A549 (cell line): ENCODE data around the gene HTRA2. TPM values are rescaled to one million over a fixed set of nuclear protein-coding genes. Genes with fewer than 3 reads are reported as not detected.
A peak's percentile ranks its signal among the peaks of the same experiment; 100 is the strongest.

Experiments
- ATAC-seq, 2 experiments: fragments of 200-7000 bp in 1 of 2; fragments of >200 bp in 1 of 2; cut with Nextera tagmentation in 1 of 2; cut with Tn5 transposase in 1 of 2; 3 replicates each; pipeline versions ENCODE4 v1.8.0 to v1.9.1; 2018 to 2020; ENCODE audit warnings: mild to moderate bottlenecking in 1 of 2, moderate library complexity in 1 of 2
- CTCF ChIA-PET: fragments of 300-600 bp; sonication (Branson Sonifier 250); formaldehyde crosslinking; extraction: SDS; loops from one replicate; lab custom pipeline; 2021; ENCODE audit warnings: antibody characterized with exemption, inconsistent platforms; lab: Yijun Ruan, JAX
- POLR2A ChIA-PET: fragments of 350-600 bp; formaldehyde crosslinking; extraction: SDS; loops from one replicate; lab custom pipeline; 2021; ENCODE audit warnings: antibody characterized with exemption, inconsistent platforms; lab: Yijun Ruan, JAX
- DNase-seq, 2 experiments: peaks; one replicate each; pipeline versions ENCODE4 v3.0.0 to v3.0.0-alpha.2; 2011 to 2016; ENCODE audit warnings: low read depth in 1 of 2, low spot score in 1 of 2
- FAIRE-seq: peaks from 2 replicates; lab custom pipeline; 2011; peaks lifted over from hg19 to GRCh38; lab: Jason Lieb, UNC
- H3K27ac ChIP-seq, 2 experiments: fragments of >200 bp; sonication (Bioruptor Twin); formaldehyde crosslinking; 3 replicates each; pipeline ENCODE4 v1.5.1; 2016 to 2017
- H3K4me1 ChIP-seq: fragments of >200 bp; sonication (Bioruptor Twin); formaldehyde crosslinking; 3 replicates; pipeline ENCODE4 v1.6.1; 2016
- H3K4me2 ChIP-seq: fragments of >200 bp; sonication (Bioruptor Twin); formaldehyde crosslinking; 3 replicates; pipeline ENCODE4 v1.6.1; 2016
- H3K4me3 ChIP-seq: fragments of >200 bp; sonication (Bioruptor Twin); formaldehyde crosslinking; 3 replicates; pipeline ENCODE4 v1.5.1; 2016
- H3K9me3 ChIP-seq: fragments of >200 bp; sonication (Bioruptor Twin); formaldehyde crosslinking; 3 replicates; pipeline ENCODE4 v1.6.1; 2016
- BCL3 ChIP-seq: fragments of >200 bp; sonication (Bioruptor Twin); formaldehyde crosslinking; IDR thresholded peaks from 3 replicates; pipeline ENCODE4 v1.6.1; 2016
- BHLHE40 ChIP-seq: IDR thresholded peaks from 2 replicates; pipeline ENCODE4 v1.6.1; 2012; ENCODE audit warnings: low read depth, low read length, inconsistent platforms
- CTCF ChIP-seq: fragments of >200 bp; sonication (Bioruptor Twin); formaldehyde crosslinking; IDR thresholded peaks from 3 replicates; pipeline ENCODE4 v1.5.1; 2016
- EHMT2 ChIP-seq: fragments of 200-600 bp; sonication (generic); IDR thresholded peaks from 2 replicates; pipeline ENCODE4 v1.6.1; 2016; ENCODE audit warnings: antibody characterized with exemption, low read depth, mild to moderate bottlenecking, moderate library complexity
- FOSL2 ChIP-seq, 2 experiments: fragments of 450-650 bp in 1 of 2; fragments of >200 bp in 1 of 2; sonication (Bioruptor Twin) in 1 of 2; formaldehyde crosslinking; IDR thresholded peaks; 2 replicates each; pipeline versions ENCODE4 v1.5.0 to v1.6.1; 2016 to 2020; ENCODE audit warnings: mild to moderate bottlenecking in 1 of 2, moderate library complexity in 1 of 2
- HOXB5 ChIP-seq: fragments of 250-450 bp; sonication (Bioruptor Pico); IDR thresholded peaks from 2 replicates; pipeline ENCODE4 v1.5.0; 2020; ENCODE audit warnings: mild to moderate bottlenecking, moderate library complexity
- JUNB ChIP-seq: fragments of >200 bp; sonication (Bioruptor Twin); formaldehyde crosslinking; IDR thresholded peaks from 2 replicates; pipeline ENCODE4 v1.6.1; 2016
- KDM1A ChIP-seq: fragments of 200-600 bp; sonication (generic); IDR thresholded peaks from 2 replicates; pipeline ENCODE4 v1.6.1; 2016; ENCODE audit warnings: low read depth, mild to moderate bottlenecking
- KDM5A ChIP-seq: fragments of 200-600 bp; sonication (generic); IDR thresholded peaks from 2 replicates; pipeline ENCODE4 v1.6.1; 2016; ENCODE audit warnings: antibody characterized with exemption, mild to moderate bottlenecking
- PBX3 ChIP-seq: IDR thresholded peaks from 2 replicates; pipeline ENCODE4 v1.6.1; 2012
- POLR2A ChIP-seq: IDR thresholded peaks from 2 replicates; pipeline ENCODE4 v1.6.1; 2012; ENCODE audit warnings: mild to moderate bottlenecking, low read length
- POLR2AphosphoS2 ChIP-seq: conservative IDR thresholded peaks from 2 replicates; pipeline ENCODE4 v1.6.1; 2012; ENCODE audit warnings: low read length, improper control_type of control experiment, inconsistent platforms
- RARB ChIP-seq: fragments of 250-450 bp; sonication (Bioruptor Pico); IDR thresholded peaks from 2 replicates; pipeline ENCODE4 v1.8.0; 2021; ENCODE audit warnings: mild to moderate bottlenecking, moderate library complexity
- RFX5 ChIP-seq: fragments of 450-650 bp; IDR thresholded peaks from 2 replicates; pipeline ENCODE4 v1.7.1; 2014; ENCODE audit warnings: antibody characterized with exemption, mild to moderate bottlenecking, moderate library complexity
- SMC3 ChIP-seq: fragments of >200 bp; sonication (Bioruptor Twin); formaldehyde crosslinking; IDR thresholded peaks from 3 replicates; pipeline ENCODE4 v1.6.1; 2018; ENCODE audit warnings: inconsistent platforms
- SREBF2 ChIP-seq: fragments of 450-650 bp; IDR thresholded peaks from 2 replicates; pipeline ENCODE4 v1.6.1; 2014; ENCODE audit warnings: mild to moderate bottlenecking, moderate library complexity
- TFCP2L1 ChIP-seq: fragments of 250-450 bp; sonication (Bioruptor Pico); IDR thresholded peaks from 2 replicates; pipeline ENCODE4 v1.5.0; 2021; ENCODE audit warnings: mild to moderate bottlenecking
- ZFP36 ChIP-seq: fragments of 450-650 bp; IDR thresholded peaks from 2 replicates; pipeline ENCODE4 v1.6.1; 2014; ENCODE audit warnings: borderline replicate concordance; ENCODE audit not compliant: partially characterized antibody
- ZSCAN20 ChIP-seq: fragments of 250-450 bp; sonication (Bioruptor Pico); IDR thresholded peaks from 2 replicates; pipeline ENCODE4 v1.8.0; 2022; ENCODE audit warnings: mild to moderate bottlenecking, moderate library complexity
- WGBS: methylation state at CpG from one replicate; pipeline ENCODE4 v1.1.6; 2017; ENCODE audit errors: missing lambda C conversion rate; 5-methylcytosine and 5-hydroxymethylcytosine counted together
- polyA plus RNA-seq, 4 experiments: library from polyadenylated mRNA; depleted of rRNA in 3 of 4; stranded (reverse); fragments of >200 nt; fragmentation: RNase III in 1 of 4; extraction: RNeasy Plus Mini Kit Qiagen cat#74134 plus additional on column Dnase treatment in 1 of 4; gene quantifications; 2 replicates in 3 of 4; 3 replicates in 1 of 4; pipeline ENCODE4 v1.2.3, GENCODE V29; 2011 to 2017
- TF ChIP-seq, protein P1 (sequence below): fragments of 250-450 bp; sonication (Bioruptor Pico); IDR thresholded peaks from 2 replicates; pipeline ENCODE4 v1.5.0; 2020; ENCODE audit warnings: low read depth, mild to moderate bottlenecking, moderate library complexity
- TF ChIP-seq, protein P2 (sequence below): IDR thresholded peaks from 2 replicates; pipeline ENCODE4 v1.6.1; 2012

Gene HTRA2
- polyA plus RNA-seq, 2 of the 4 experiments (the other 2 are of a cell fraction): 28.7 to 36.5 TPM

DNA sequence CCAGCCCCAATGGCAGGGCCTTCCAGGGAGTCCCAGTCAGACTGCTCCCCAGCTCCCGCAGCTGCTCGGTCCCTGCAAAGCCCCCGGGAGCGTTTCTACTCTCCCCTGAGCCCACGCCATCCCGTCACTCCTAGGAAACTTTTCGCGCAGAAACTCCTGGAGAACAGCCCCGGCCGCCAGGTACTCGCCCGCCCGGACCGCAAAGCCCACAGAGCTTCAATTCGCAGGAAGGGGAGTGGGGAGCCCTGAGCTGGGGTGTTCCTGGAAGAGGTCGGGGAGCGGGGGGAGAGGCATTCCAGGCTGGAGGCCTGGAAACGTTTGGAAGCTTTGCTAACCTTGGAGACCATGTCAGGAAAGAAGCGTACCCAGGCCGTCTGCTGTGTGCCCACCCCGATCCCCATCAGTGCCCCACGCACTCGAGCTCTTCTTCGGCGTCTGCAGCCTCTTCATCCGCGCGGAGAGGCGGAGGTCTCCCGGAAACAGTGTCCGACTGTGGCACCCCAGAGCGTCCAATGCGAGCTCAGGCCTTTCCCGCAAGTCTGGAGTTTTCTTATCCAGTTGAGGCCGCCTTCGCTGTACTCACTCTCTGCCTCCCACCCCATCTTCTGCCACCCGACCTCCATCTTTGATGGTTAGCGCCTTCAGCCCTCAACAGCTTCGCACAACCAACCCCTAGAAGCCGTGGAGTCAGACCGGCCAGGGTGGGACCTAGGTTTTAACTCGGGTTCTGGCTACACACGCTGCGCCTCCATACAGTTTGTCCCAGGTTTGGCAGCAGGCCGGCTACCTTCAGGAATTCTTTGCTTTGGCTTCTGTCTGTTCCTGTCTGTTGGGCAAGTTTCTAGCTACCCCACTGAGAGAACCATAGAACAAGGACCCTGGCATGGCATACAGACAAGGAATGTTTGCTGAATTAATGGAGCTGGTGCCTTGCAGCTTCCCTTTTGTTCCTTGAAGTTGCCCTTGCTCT, 25.9 kb upstream of the HTRA2 start:
- TF ChIP-seq HOXB5 (CRISPR knock-in tag) (0 out of 2 replicates have a peak, but pooled peaks have one; percentile 0), RARB (CRISPR knock-in tag) (no peak), CTCF (no peak), POLR2A (0 out of 2 replicates have a peak, but pooled peaks have one; percentile 13)
- ChIA-PET CTCF (interaction anchor here (1.0 to 15.5 kb wide), 8 partner anchors 16 to 112 kb away, joined by 3 to 184 read pairs (median 4); partner anchors contain the start of genes AUP1, C2orf81, CCDC142 and HTRA2), POLR2A (interaction anchor here (0.7 to 1.8 kb wide), 5 partner anchors 11 to 46 kb away, joined by 3 to 11 read pairs (median 5); partner anchors contain the start of genes CCDC142, HTRA2, TTC31 and WBP1)
- FAIRE-seq (no peak), ATAC-seq (no peak), DNase-seq (no peak)
- H3K27ac ChIP-seq: peak overlapping the region; percentile 83 to 96
- no peaks in the 10 kb centered on the region for H3K9me3 ChIP-seq
- H3K4me1 ChIP-seq: peaks cover 33% of the 10 kb centered on the region
- H3K4me3 ChIP-seq: peak overlapping the region; percentile 54
- 91% methylated on average over 45 of the region's 45 CpGs for WGBS
- peak overlapping the region; percentile 72 for H3K4me2 ChIP-seq

GRCh38 chr2:74504591-74504990, 25.1 kb upstream of the HTRA2 start:
- H3K4me2 ChIP-seq: no peak overlapping the region; the same call in 2 of the 3 replicates
- ATAC-seq (no peak), DNase-seq (no peak), FAIRE-seq (no peak)
- H3K27ac ChIP-seq: 0 out of 6 replicates have a peak overlapping the region, but pooled peaks of 1 of the 2 experiments have one; percentile 96
- ChIA-PET CTCF (interaction anchor here (0.7 to 15.5 kb wide), 8 partner anchors 15 to 84 kb away, joined by 3 to 184 read pairs (median 5); partner anchors contain the start of genes AUP1, C2orf81, CCDC142 and HTRA2), POLR2A (interaction anchor here (0.7 to 0.9 kb wide), 3 partner anchors 11 to 46 kb away, joined by 3 to 6 read pairs (median 3); partner anchors contain the start of genes HTRA2 and WBP1)
- TF ChIP-seq POLR2A (no peak), EHMT2 (no peak), JUNB (no peak), BHLHE40 (no peak), RFX5 (no peak), KDM5A (no peak), POLR2AphosphoS2 (no peak), FOSL2 (IDR thresholded peaks at IDR 0.05) (no peak), FOSL2 (CRISPR knock-in tag; IDR thresholded peaks at IDR 0.05) (no peak), SMC3 (no peak), TFCP2L1 (CRISPR knock-in tag) (no peak), ZFP36 (no peak), SREBF2 (no peak), PBX3 (no peak), ZSCAN20 (CRISPR knock-in tag) (no peak), KDM1A (no peak), BCL3 (no peak)
- TF ChIP-seq, protein P1, sequence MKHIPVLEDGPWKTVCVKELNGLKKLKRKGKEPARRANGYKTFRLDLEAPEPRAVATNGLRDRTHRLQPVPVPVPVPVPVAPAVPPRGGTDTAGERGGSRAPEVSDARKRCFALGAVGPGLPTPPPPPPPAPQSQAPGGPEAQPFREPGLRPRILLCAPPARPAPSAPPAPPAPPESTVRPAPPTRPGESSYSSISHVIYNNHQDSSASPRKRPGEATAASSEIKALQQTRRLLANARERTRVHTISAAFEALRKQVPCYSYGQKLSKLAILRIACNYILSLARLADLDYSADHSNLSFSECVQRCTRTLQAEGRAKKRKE: no peak
- TF ChIP-seq, protein P2, sequence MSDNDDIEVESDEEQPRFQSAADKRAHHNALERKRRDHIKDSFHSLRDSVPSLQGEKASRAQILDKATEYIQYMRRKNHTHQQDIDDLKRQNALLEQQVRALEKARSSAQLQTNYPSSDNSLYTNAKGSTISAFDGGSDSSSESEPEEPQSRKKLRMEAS: no peak
- no peak overlapping the region for H3K4me3 ChIP-seq
- 88% methylated on average over 3 of the region's 3 CpGs for WGBS
- no peaks in the 10 kb centered on the region for H3K9me3 ChIP-seq
- peaks cover 33% of the 10 kb centered on the region for H3K4me1 ChIP-seq
